Measurements from ENCODE around the gene PDZRN3.

The PDZRN3 gene

GRCh38 chr3:73622091-73622805, 2.5 kb downstream of the PDZRN3 start:
- no peak for DNase-seq

GRCh38 chr3:73621388-73621787, 3.4 kb downstream of the PDZRN3 start:
- no peak for DNase-seq

DNA sequence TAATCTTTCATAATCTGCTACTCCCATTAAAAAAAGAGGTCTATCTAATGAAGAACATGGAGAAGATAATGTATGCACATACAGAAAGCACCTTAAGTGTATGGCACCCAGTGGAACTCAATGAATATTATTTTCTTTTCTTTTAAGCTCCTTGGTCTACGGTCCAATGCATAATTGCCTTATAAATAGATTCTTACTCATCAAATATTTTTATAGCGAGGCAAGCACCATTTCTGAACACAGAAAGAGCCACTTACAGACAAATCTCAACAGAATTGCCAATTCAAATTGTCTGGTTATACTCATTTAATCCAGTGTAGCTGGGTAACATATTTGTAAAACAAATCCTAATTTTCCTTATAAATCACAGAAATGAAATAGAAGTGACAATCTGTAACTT, 6.3 kb downstream of the PDZRN3 start:
- DNase-seq, result no peak

GRCh38 chr3:73616056-73616455, 8.7 kb downstream of the PDZRN3 start:
- no peak for DNase-seq

GRCh38 chr3:73614419-73614818, 10.3 kb downstream of the PDZRN3 start:
- no peak for DNase-seq

GRCh38 chr3:73611176-73611575, 13.6 kb downstream of the PDZRN3 start:
- DNase-seq, result no peak

- no peak for DNase-seq
These were observed 14.2 kb downstream of the PDZRN3 start for GRCh38 chr3:73610493-73610892.

- no peak for DNase-seq
These were observed 15.1 kb downstream of the PDZRN3 start for GRCh38 chr3:73609655-73610054.

DNA sequence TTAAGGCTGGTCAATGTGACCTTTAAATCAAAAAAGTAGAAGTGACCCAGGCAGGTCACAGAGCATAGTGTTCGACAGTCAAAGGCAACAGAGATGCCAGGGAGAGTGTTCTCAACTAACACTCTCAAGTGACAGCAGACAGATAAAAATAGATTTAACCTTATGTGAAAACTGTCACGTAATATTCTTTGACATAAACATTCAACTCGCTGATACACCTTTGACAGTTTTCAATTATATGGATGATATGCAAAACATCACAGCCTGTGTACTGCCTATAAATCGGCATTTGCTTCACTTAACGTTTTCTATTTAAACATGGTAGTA, 15.5 kb downstream of the PDZRN3 start:
- no peak for DNase-seq

DNA sequence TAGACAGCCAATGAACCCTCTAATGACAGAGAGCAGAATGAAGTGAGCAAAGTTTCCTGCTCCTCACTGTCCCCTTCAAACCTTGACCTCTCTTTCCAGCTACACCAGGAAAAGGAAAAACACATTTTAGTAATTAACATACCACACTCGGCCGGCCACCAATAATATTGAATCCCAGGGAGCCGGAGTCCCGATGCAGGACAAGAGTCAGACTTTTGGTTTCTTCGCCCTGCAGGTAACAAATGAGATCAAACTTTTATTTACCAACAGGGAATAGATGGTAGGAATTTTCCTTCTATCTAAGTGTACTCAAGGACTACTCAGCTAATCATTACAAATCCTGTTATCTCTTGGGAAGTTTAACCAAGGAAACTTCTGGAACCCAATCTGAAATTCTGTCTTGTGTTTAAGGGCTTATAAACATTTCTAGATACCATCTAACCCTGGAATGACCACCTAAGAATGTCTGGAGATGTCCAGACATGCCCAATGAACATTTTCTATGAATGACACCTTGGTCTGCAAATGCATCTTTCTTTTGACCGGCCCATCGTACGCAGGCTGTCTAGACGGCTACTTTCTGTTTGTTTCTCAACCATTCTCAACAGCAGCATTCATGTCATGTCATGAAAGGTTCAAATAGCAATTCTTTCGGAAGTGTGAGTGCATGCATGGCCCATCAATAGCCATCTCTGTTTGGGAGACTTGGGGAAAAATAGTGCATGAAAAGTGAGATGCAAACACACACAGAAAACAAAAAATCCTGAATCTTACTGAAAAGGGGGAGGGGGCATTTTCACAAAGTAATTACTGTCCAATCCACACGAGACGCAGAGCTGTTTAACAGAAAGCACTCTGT, 16.1 kb downstream of the PDZRN3 start:
- DNase-seq, result no peak

GRCh38 chr3:73605861-73606260, 18.9 kb downstream of the PDZRN3 start:
- DNase-seq, result no peak

- no peak for DNase-seq
These were observed 19.3 kb downstream of the PDZRN3 start for GRCh38 chr3:73605412-73605811.

GRCh38 chr3:73604451-73604850, 20.3 kb downstream of the PDZRN3 start:
- no peak for DNase-seq

- no peak for DNase-seq
These were observed 21.0 kb downstream of the PDZRN3 start for GRCh38 chr3:73603762-73604171.

- no peak for DNase-seq
These were observed 22.6 kb downstream of the PDZRN3 start for GRCh38 chr3:73602170-73602569.

DNA sequence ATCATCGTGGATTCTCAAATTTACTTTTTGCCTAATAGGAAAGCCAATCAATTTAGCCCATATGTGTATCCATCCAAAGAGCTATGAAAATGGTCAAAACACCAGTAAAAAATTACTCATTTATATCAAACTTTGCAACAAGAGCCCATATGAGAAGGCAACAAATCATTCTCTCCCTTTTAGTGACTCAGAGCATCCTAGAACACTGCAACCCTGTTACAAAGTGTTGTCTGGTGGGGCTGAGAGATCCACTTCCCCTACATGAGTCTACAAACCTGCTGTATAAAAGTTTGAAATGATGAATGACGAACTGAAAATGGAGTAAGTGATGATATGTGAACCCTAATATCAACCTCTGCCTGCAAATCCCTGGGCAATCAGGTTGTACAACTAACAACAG, 23.3 kb downstream of the PDZRN3 start:
- no peak for DNase-seq

DNA sequence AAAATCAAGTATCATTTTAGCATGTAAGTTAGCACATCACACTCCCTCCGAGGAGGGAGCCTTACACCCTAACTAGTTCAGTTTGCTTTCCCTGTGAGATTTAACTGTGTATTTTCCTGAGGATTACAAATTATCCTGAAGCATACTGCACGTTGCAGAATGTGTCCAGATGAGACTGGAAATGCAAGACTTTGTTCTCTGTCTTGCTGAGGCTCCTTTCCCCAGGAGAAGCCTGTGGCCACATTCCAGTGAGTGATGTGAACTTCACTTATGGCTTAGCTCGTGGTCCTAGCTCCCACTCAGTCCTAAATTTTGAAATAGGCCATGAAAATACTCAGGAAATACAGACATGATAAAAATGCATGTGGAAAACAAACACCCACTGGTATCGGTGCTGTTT, 23.7 kb downstream of the PDZRN3 start:
- no peak for DNase-seq

DNA sequence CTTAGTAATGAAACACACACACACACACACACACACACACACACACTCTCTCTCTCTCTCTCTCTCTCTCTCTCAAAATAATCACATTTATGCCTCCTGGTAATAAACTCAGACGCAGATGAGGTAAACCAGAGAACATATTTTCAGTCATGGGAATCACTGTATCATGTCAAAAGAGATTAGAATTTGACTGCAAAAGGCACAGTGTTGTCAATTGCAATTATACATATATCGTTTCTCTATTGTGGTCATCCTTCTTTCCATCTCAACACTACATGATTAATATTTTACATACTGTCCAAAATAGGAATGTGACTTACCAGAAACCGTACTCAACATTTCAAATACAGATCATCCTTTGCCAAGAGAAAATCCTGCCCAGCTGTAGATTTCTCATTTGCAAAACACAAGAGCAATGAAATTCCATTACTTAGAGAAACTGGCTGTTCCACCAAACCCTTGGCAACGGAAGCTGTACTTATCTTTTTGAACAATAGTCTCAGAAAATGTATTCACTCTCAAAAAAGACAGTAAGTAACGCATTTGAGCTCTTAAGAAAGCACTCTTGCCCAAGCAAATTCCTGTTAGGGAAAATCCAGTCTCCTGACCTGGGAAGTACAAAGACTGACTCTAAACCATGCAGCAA, 24.3 kb downstream of the PDZRN3 start:
- DNase-seq, result no peak

GRCh38 chr3:73599605-73600004, 25.1 kb downstream of the PDZRN3 start:
- no peak for DNase-seq

- no peak for DNase-seq
These were observed 27.3 kb downstream of the PDZRN3 start for GRCh38 chr3:73597476-73597875.

- DNase-seq, result no peak
These were observed 32.3 kb downstream of the PDZRN3 start for GRCh38 chr3:73592154-73593144.

DNA sequence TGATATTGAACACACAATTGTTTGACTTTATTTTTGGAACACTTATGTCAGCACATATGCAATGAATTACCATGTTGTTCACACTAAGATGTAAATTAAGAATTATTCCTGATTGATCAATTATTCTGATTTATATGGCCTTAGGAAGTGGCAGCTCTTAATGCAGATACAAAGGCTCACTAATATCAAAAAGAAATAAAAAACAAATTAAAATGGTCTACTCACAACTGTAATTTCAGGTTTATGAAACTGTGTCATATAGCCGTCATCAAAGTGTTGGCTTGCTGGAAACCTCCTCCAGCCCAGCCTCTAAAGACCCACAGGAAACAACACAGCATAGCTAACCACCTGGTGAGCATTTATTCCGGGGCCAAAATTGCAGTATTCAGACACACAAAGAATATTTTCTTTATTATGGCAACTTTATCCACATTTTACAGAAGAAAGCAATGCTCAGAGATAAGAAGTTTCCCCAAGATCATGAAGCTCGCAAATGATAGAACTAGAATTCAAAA, 33.4 kb downstream of the PDZRN3 start:
- DNase-seq, result no peak

DNA sequence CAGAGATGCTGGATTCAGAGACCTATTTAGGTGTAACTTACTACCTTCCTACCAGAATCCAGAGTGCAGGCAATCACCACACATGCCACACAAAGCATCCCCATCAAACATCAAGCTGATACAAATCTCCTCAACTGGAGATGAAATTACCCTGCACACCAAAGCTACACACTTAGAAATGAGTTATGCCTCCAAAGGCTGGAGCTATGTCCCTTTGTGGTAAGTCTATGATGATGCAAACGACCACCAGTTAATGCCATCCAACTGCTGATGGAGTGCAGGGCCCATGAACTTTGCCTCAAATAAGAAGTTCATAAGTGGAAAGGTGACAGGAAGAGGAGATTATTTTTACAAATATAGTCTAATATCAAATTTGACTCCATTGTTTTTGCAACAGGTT, 38.1 kb downstream of the PDZRN3 start:
- DNase-seq, result no peak

Data from activated CD4-positive, alpha-beta T cell treated with anti-CD3 and anti-CD28 coated beads for 1 hour (primary cell).